Ectodermal cell (in vitro differentiated cells): ENCODE data around the gene EFCAB7.
"Not testable (repeated sequence)": the region's sequence is repeated elsewhere in the genome, so short reads cannot be mapped to it uniquely, and the experiment has no call there.

Source experiments
- H3K27ac ChIP-seq: 2 replicates; pipeline ENCODE4 v1.7.0; 2013; ENCODE audit warnings: mild to moderate bottlenecking, low read depth, low read length; ENCODE audit not compliant: insufficient read depth, poor library complexity, severe bottlenecking
- H3K27me3 ChIP-seq: 2 replicates; pipeline ENCODE4 v1.7.0; 2013; ENCODE audit warnings: mild to moderate bottlenecking, low read length; ENCODE audit not compliant: insufficient read depth, control insufficient read depth, poor library complexity, severe bottlenecking
- H3K36me3 ChIP-seq: one replicate; pipeline ENCODE4 v1.7.0; 2013; ENCODE audit warnings: low read length; ENCODE audit not compliant: control insufficient read depth, insufficient read depth
- H3K4me1 ChIP-seq: one replicate; pipeline ENCODE4 v1.7.0; 2013; ENCODE audit warnings: low read length; ENCODE audit not compliant: control insufficient read depth, insufficient read depth
- H3K4me3 ChIP-seq: 2 replicates; pipeline ENCODE4 v1.7.0; 2013; ENCODE audit warnings: low read depth, low read length, control low read depth; ENCODE audit not compliant: insufficient read depth
- H3K9me3 ChIP-seq: 2 replicates; pipeline ENCODE4 v1.7.0; 2013; ENCODE audit warnings: mild to moderate bottlenecking, low read length, moderate library complexity; ENCODE audit not compliant: control insufficient read depth
- WGBS, 2 experiments: methylation state at CpG; one replicate each; pipeline ENCODE4 v1.1.7; 2013; ENCODE audit warnings: missing lambda C conversion rate in 2 of 2; 5-methylcytosine and 5-hydroxymethylcytosine counted together

EFCAB7 gene

DNA sequence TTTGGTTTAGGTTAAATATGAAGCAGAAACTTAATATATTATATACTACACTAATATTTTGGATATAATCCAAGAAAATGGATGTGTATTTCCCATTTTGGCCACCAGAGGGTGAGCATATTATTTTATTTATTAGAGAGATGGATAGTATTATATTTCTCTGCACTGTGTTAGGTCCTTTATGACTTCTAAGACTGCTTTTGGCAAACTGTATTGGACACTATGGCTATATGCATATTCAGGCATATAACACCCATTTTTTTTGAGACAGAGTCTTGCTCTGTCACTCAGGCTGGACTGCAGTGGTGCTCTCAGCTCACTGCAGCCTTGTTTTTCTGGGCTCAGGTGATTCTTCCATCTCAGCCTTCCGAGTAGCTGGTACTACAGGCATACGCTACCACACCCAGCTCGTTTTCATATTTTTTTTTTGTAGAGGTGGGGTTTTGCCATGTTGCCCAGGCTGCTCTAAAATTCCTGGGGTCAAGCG lies 52.1 kb downstream of the EFCAB7 start:
- WGBS, 2 experiments = 60 to 71% methylated on average over 4 of the region's 4 CpGs
- Histone ChIP-seq H3K36me3 (no peaks in the 10 kb centered on the region), H3K4me3 (no peak overlapping the region), H3K27me3 (no peaks in the 10 kb centered on the region), H3K27ac (no peak overlapping the region), H3K4me1 (peaks cover 4% of the 10 kb centered on the region), H3K9me3 (no peaks in the 10 kb centered on the region)

DNA sequence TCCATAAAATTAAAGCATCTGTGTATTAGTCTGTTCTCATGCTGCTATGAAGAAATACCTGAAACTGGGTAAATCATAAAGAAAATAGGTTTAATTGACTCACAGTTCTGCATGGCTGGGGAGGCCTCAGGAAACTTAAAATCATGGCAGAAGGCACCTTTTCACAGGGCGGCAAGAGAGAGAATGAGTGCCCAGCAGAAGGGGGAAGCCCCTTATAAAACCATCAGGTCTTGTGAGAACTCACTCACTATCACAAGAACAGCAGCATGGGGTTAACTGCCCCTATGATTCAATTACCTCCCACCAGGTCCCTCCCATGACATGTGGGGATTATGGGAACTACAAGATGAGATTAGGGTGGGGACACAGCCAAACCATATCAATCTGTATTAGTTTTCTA lies 63.0 kb downstream of the EFCAB7 start:
- H3K27me3 ChIP-seq, H3K4me1 ChIP-seq, H3K4me3 ChIP-seq, H3K27ac ChIP-seq, H3K9me3 ChIP-seq, H3K36me3 ChIP-seq: not testable (repeated sequence)
- WGBS, 2 experiments = 80 to 97% methylated on average over 1 of the region's 1 CpG

DNA sequence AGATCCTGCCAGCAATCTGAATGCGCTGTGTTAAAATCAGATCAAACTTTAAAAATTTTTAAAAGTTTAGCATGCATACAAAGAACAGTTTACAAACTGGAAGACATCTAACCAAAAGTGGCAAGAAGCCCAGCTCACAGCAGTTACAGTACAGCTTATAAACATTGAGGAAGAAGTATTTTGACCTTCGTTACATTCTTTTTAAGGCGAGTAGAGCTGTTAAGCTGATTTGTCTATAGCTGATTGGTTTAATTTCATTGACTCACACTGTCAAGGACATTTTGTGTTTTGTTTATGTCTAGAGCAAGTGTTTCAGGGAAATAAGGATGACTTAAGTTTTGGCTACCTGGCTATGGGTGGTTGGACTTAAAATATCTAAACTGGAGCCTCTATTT lies 66.8 kb downstream of the EFCAB7 start:
- Histone ChIP-seq H3K36me3 (no peaks in the 10 kb centered on the region), H3K27me3 (peaks cover 28% of the 10 kb centered on the region), H3K9me3 (no peaks in the 10 kb centered on the region), H3K4me1 (peaks cover 8% of the 10 kb centered on the region), H3K4me3 (no peak overlapping the region), H3K27ac (no peak overlapping the region)
- WGBS, 2 experiments = 92 to 96% methylated on average over 3 of the region's 3 CpGs

DNA sequence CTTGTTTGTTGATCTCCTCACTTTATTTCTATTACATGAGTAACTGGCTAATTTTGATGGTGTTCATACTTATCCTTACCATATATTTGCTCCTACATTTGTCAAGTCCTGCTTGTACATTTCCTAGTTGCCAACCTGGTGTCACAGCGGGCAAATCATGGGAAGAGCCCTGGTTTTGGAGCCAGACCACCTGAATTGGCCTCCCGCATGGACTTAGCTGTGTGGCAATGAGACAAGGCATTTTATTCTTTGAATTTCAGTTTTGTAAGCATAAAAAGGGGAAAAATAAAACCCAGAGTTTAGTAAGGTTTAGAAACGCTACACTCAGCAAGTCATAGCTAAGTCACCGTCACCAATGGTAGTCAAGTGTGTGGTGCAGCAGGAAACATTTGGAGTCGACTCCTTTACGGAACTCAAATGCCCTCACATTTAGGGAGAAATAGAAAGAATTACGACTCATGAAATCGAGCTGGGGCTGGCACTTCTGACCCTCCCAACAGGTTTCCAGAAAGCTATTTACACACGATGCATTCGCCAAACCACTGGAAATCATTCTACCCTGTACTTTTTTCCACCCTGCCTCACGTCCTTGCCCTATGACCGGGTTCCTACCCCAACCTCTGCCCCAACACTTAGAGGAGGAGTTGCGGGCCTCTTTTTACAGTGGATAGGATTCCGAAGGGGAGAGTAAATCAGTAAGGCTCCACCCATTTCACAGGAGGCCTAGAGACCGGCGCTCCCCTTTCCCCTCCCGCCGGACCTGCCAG lies 69.4 kb downstream of the EFCAB7 start:
- Histone ChIP-seq H3K36me3 (no peaks in the 10 kb centered on the region), H3K4me3 (peak overlapping the region; percentile 80), H3K4me1 (peaks cover 8% of the 10 kb centered on the region), H3K27me3 (peaks cover 28% of the 10 kb centered on the region), H3K9me3 (no peaks in the 10 kb centered on the region), H3K27ac (no peak overlapping the region)
- 27 to 28% methylated on average over 18 of the region's 18 CpGs for WGBS, 2 experiments

DNA sequence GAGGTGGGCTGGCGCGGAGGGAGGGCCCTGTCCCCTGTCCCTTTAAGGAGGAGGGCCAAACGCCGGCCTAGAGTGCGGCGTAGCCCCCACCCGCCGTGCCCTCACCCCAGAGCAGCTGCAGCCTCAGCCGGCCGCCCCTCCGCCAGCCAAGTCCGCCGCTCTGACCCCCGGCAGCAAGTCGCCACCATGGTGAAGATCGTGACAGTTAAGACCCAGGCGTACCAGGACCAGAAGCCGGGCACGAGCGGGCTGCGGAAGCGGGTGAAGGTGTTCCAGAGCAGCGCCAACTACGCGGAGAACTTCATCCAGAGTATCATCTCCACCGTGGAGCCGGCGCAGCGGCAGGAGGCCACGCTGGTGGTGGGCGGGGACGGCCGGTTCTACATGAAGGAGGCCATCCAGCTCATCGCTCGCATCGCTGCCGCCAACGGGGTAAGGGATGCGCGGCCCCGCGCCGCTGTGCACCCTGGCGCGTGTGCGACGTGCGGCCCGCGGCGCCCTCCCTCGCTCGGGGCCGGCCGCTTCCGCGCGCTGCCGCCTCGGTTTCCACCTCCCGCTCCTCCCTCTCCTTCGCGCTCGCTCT lies 70.1 kb downstream of the EFCAB7 start, which contains the start of gene PGM1:
Gene PGM1, plus strand, starts transcription at position 109 of the 583 bp plus-strand sequence. Its CDS starts 78 bp downstream, at position 187.
- H3K27me3 ChIP-seq = peaks cover 28% of the 10 kb centered on the region
- H3K4me3 ChIP-seq = peak within 1 kb of the TSS; percentile 80
- H3K27ac ChIP-seq = no peak within 1 kb of the TSS
- H3K9me3 ChIP-seq = no peaks in the 10 kb centered on the region
- H3K36me3 ChIP-seq = no peaks in the 10 kb centered on the region
- H3K4me1 ChIP-seq = peaks cover 8% of the 10 kb centered on the region
- 0% methylated on average over 64 of the region's 64 CpGs for WGBS, 2 experiments

DNA sequence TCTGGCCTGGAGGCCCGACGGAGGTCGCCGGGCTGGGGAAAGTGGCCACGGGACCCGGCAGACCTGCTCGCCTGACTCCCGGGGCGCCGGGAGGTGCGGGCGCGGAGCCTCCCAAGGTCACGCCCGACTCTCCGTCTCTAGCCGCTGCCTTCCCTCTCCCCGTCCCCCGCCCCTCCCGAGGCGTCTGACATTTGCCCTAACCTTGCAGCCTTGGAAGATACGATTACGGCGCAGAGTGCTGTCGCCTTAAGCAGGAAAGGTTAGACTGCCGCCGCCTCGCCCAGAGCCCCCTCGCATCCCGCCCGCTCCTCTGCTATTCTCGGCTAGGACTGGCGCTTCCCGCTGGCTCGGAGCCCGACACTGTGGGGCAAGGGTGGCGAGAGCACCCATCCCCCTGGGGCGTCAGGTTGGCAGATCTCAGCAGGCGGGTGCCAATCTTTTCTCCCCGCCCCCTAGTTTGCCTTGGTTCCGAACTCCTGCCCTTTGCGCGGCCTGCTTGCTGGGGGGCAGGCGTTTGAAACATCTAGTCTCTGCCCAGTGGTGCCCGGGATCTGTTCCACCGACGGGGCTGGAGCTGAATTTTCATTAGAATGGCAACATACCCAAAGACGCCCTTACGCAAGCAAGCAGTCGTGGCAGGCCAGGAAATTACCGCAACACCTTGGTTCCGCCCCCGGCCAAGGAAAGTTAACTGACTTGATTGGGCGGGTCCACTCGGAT lies 70.7 kb downstream of the EFCAB7 start:
- no peak overlapping the region for H3K27ac ChIP-seq
- H3K27me3 ChIP-seq = peaks cover 28% of the 10 kb centered on the region
- no peaks in the 10 kb centered on the region for H3K36me3 ChIP-seq
- WGBS, 2 experiments = 4% methylated on average over 55 of the region's 55 CpGs
- no peaks in the 10 kb centered on the region for H3K9me3 ChIP-seq
- H3K4me1 ChIP-seq = peaks cover 8% of the 10 kb centered on the region
- peak overlapping the region; percentile 80 for H3K4me3 ChIP-seq

DNA sequence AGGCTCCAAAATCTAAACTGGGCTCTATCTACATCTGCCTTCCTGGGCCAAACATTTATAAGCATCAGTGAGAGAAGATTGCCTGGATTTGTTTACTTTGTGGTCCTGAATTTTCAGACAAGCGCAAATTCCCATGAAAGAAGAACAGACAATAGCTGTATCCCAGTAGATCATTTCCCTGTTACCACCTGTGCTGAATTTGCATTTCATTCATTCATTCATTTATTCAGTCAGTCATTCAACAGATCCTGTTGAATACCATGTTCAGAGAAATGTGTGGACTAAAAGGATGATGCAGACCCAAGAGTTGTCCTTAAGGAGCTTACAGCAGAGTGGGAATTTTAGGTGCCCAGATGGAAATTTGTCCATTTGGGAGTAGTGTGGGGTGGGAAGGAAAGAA lies 72.1 kb downstream of the EFCAB7 start:
- no peak overlapping the region for H3K27ac ChIP-seq
- peaks cover 28% of the 10 kb centered on the region for H3K27me3 ChIP-seq
- WGBS, 2 experiments = 92 to 96% methylated on average over 1 of the region's 1 CpG
- no peaks in the 10 kb centered on the region for H3K9me3 ChIP-seq
- H3K4me3 ChIP-seq = no peak overlapping the region
- no peaks in the 10 kb centered on the region for H3K36me3 ChIP-seq
- peaks cover 8% of the 10 kb centered on the region for H3K4me1 ChIP-seq

DNA sequence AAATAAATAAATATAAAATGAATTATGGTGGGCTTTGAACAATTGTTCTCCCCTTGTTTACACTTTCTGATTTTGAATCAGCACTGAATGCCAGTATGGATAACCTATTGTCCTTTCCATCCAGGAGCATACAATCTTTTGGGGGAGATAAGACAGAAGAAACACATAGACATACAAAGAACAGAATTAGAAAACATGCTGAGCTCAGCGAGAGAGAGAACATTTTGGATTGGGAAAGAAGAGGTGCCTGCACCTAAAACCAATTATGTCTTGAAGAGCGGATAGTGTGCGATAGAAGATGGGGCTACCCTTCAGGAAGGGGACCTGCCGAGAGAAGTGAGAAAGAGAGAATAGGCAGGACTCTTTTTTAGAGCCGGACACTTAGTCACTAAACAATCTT lies 76.5 kb downstream of the EFCAB7 start:
- H3K27ac ChIP-seq = no peak overlapping the region
- H3K27me3 ChIP-seq = peaks cover 1% of the 10 kb centered on the region
- peaks cover 6% of the 10 kb centered on the region for H3K4me1 ChIP-seq
- no peaks in the 10 kb centered on the region for H3K9me3 ChIP-seq
- no peaks in the 10 kb centered on the region for H3K36me3 ChIP-seq
- 94 to 95% methylated on average over 5 of the region's 5 CpGs for WGBS, 2 experiments
- no peak overlapping the region for H3K4me3 ChIP-seq

DNA sequence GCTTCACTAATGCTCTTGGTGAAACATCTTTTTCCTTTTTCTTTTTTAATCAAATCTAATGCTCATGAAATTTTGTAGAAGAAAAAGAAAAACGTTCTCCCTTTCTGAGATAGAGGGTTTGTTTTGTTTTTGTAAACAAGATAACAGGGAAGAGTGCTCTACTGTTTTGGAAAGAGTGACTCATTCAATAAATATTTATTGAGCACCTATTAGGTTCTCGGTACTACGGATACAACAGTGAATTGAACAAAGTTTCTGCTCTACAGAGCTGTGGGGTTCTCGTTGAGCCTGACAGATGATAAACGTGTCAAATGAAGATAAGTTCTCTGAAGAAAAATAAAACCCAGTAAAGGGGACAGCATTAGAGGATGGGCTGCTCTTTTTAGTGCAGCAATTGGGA lies 76.9 kb downstream of the EFCAB7 start:
- no peaks in the 10 kb centered on the region for H3K9me3 ChIP-seq

DNA sequence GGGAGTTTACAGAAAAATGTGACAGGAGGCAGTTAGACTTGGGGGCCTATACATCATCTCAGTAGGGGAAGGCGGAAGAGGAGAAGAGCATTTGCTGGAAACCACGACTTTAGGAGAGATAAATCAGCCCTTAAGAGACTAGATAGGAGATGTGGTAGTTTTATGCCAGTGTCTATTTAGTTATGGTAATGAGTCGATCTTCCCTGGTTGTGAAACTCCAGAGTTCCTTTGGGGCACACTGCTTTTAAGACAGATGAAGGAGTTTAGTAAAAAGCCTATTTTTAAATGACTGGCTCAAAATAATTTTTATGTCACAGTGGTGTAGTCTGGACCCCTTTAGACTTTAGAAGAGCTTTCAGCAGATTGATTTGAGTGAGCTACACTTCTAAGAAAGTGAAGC lies 77.7 kb downstream of the EFCAB7 start:
- H3K27me3 ChIP-seq = no peaks in the 10 kb centered on the region
- peaks cover 6% of the 10 kb centered on the region for H3K4me1 ChIP-seq
- no peaks in the 10 kb centered on the region for H3K36me3 ChIP-seq
- no peaks in the 10 kb centered on the region for H3K9me3 ChIP-seq
- 79 to 80% methylated on average over 3 of the region's 3 CpGs for WGBS, 2 experiments
- no peak overlapping the region for H3K4me3 ChIP-seq
- no peak overlapping the region for H3K27ac ChIP-seq

More for the DNA sequence above, 76.9 kb downstream of the EFCAB7 start:
- H3K27ac ChIP-seq = no peak overlapping the region
- no peaks in the 10 kb centered on the region for H3K27me3 ChIP-seq
- H3K36me3 ChIP-seq = no peaks in the 10 kb centered on the region
- H3K4me1 ChIP-seq = peaks cover 6% of the 10 kb centered on the region
- no peak overlapping the region for H3K4me3 ChIP-seq
- WGBS, 2 experiments = 78 to 88% methylated on average over 5 of the region's 5 CpGs
